Left lung (tissue), 10 donors: ENCODE data around the gene FBXL4. TPM values are rescaled to one million over a fixed set of nuclear protein-coding genes. Genes with fewer than 3 reads are reported as not detected.

ENCODE experiments used
- ATAC-seq: fragments of 200-7000 bp; cut with Tn5 transposase; one replicate; pipeline ENCODE4 v1.9.1; 2020; ENCODE audit warnings: moderate library complexity
- DNase-seq, 4 donors: peaks; one replicate each; pipeline ENCODE4 v3.0.0-alpha.2; 2013 to 2020
- H3K27ac ChIP-seq, 2 donors: fragments of 200-600 bp; sonication (generic) in 1 of 2; one replicate each; pipeline versions ENCODE4 v1.5.0 to v1.8.0; 2020 to 2021
- H3K27me3 ChIP-seq, 2 donors: fragments of 200-600 bp; sonication (generic) in 1 of 2; one replicate each; pipeline versions ENCODE4 v1.5.0 to v1.8.0; 2020 to 2021
- H3K36me3 ChIP-seq, 2 donors: fragments of 200-600 bp; sonication (generic) in 1 of 2; one replicate each; pipeline versions ENCODE4 v1.5.0 to v1.8.0; 2020 to 2021
- H3K4me1 ChIP-seq, 2 donors: fragments of 200-600 bp; one replicate each; pipeline ENCODE4 v1.8.0; 2021
- H3K4me3 ChIP-seq, 2 donors: fragments of 200-600 bp; sonication (generic) in 1 of 2; one replicate each; pipeline versions ENCODE4 v1.5.0 to v1.8.0; 2020 to 2021; ENCODE audit warnings: mild to moderate bottlenecking in 1 of 2
- H3K9me3 ChIP-seq, 2 donors: fragments of 200-600 bp; sonication (generic) in 1 of 2; one replicate each; pipeline versions ENCODE4 v1.5.0 to v1.8.0; 2020 to 2021
- CTCF ChIP-seq, 2 donors: fragments of 200-600 bp; sonication (generic) in 1 of 2; IDR thresholded peaks; one replicate each; pipeline versions ENCODE4 v1.5.0 to v1.8.0; 2021; ENCODE audit warnings: antibody characterized with exemption in 2 of 2
- intact Hi-C, 2 donors: fragments of 100-400 bp; cut with DNase I; formaldehyde crosslinking; loops; one replicate each; pipeline versions ENCODE4 v1.11.2 to v1.14.2; 2022
- polyA plus RNA-seq, 6 donors: library from polyadenylated mRNA; unstranded; fragments of 120-200 nt; gene quantifications; one replicate each; pipeline ENCODE4 v1.2.1, GENCODE V29; 2013; ENCODE audit not compliant: insufficient read length in 6 of 6
- total RNA-seq, 2 donors: library from RNA; stranded (reverse); fragmentation: NEBNext Ultra II Directional; extraction: Animal tissue kit (Norgen Biotek cat#: 25700); gene quantifications; one replicate each; pipeline ENCODE4 v1.2.1, GENCODE V29; 2021
- donor health status: DM: no; HTN: yes; CAD: no.
- donor health status: DM: no; HTN: no; CAD: no.

The FBXL4 gene
- total and polyA plus RNA-seq, 8 donors: 18.7 to 24.4 (median 21.0) TPM

- H3K27ac ChIP-seq: no peak within 1 kb of the TSS
- peaks cover 91 to 100% of the 10 kb centered on the region in 2 donors for H3K27me3 ChIP-seq
- peaks cover 12 to 49% of the 10 kb centered on the region in 2 donors for H3K4me1 ChIP-seq
- intact Hi-C loops: no loop called here
- no peaks in the 10 kb centered on the region for H3K36me3 ChIP-seq
- no peak for TF ChIP-seq CTCF (IDR thresholded peaks at IDR 0.05)
- DNase-seq (peak in 3 of 4 donors; percentile 77 to 90 (median 85)), ATAC-seq (peak; percentile 80)
- peak within 1 kb of the TSS; percentile 46 to 49 for H3K4me3 ChIP-seq
- H3K9me3 ChIP-seq: no peaks in the 10 kb centered on the region
These were observed 113.4 kb downstream of the FBXL4 start, which contains the start of gene POU3F2 for GRCh38 chr6:98834060-98835031. TSS of gene POU3F2 (plus strand) at chr6:98834574. CDS start at chr6:98834874, 300 bp downstream.

- peaks cover 12 to 49% of the 10 kb centered on the region in 2 donors for H3K4me1 ChIP-seq
- intact Hi-C loops: no loop called here
- peak; percentile 33 for ATAC-seq
- H3K27ac ChIP-seq: no peak overlapping the region
- H3K27me3 ChIP-seq: peaks cover 91 to 100% of the 10 kb centered on the region in 2 donors
- peak overlapping the region; percentile 46 to 49 for H3K4me3 ChIP-seq
- DNase-seq: peak in 1 of 4 donors; percentile 72
- H3K9me3 ChIP-seq: no peaks in the 10 kb centered on the region
- TF ChIP-seq CTCF (IDR thresholded peaks at IDR 0.05): no peak
- H3K36me3 ChIP-seq: no peaks in the 10 kb centered on the region
These were observed 114.3 kb downstream of the FBXL4 start for GRCh38 chr6:98833307-98834059.

- H3K36me3 ChIP-seq: no peaks in the 10 kb centered on the region
- no peaks in the 10 kb centered on the region for H3K9me3 ChIP-seq
- peak overlapping the region; percentile 46 to 49 for H3K4me3 ChIP-seq
- intact Hi-C loops: no loop called here
- H3K4me1 ChIP-seq: peaks cover 12 to 49% of the 10 kb centered on the region in 2 donors
- DNase-seq: peak in 1 of 4 donors; percentile 84
- TF ChIP-seq CTCF (IDR thresholded peaks at IDR 0.05): no peak
- ATAC-seq: peak; percentile 60
- no peak overlapping the region for H3K27ac ChIP-seq
- H3K27me3 ChIP-seq: peaks cover 91 to 100% of the 10 kb centered on the region in 2 donors
These were observed 114.8 kb downstream of the FBXL4 start for GRCh38 chr6:98833057-98833306.

GRCh38 chr6:98832284-98833056 is 115.3 kb downstream of the FBXL4 start:
- TF ChIP-seq CTCF (IDR thresholded peaks at IDR 0.05): no peak
- Histone ChIP-seq H3K36me3 (no peaks in the 10 kb centered on the region), H3K27me3 (peaks cover 91 to 100% of the 10 kb centered on the region in 2 donors), H3K4me1 (peaks cover 12 to 49% of the 10 kb centered on the region in 2 donors), H3K9me3 (no peaks in the 10 kb centered on the region), H3K27ac (no peak overlapping the region), H3K4me3 (peak overlapping the region in 1 of 2 donors; percentile 49)
- intact Hi-C loops: no loop called here
- DNase-seq: peak in 1 of 4 donors; percentile 80
- peak; percentile 30 for ATAC-seq
